ENCODE results near the gene LY6G5C.

LY6G5C gene

DNA sequence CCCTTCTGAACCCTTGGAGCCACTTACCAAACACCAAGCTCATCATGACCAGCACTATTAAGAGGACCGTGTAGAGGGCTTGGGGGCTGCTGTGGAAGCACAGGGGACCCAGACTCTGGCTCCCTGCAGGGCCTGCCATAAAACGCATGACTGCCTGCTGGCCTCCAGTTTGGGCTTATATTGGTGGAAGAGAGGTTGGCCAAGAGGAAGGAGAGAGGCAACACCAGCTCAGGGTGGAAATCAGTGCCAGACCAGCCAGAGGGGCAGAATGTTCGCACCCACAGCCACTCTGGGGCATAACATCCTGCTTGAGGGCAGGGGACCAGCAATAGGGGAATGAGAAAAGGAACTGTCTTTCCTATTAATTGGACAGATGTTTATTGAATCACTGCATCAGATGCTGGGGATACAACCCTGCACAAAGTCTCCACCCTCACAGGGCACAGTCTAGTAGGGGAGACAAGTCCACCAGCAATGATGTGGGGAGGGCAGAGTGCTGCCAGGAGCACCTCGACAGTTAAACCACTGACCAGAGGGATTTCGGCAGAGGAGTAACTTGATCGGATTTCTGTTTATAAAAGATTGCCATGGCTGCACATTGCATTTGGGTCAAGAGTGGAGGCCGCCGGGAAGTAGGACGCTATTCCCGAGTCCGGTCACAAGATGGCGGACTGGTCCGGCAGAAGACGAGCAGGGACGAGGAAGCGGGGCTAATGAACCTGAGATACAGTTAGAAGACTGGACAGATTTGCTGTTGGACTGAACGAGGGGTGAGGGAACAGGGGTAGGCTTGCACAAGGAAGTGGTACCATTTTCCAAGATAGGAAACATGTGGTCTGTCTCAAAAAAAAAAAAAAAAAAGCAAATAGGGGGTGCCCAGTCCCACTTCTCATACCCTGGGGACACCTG lies at the start of gene LY6G5C:
LY6G5C (minus strand) TSS at position 842 of the 909 bp plus-strand sequence; CDS start at position 148, 694 bp downstream.
- peak; percentile 25 for DNase-seq

GRCh38 chr6:31729979-31730630 lies 49.2 kb upstream of the LY6G5C start:
- peak; percentile 38 for DNase-seq

DNA sequence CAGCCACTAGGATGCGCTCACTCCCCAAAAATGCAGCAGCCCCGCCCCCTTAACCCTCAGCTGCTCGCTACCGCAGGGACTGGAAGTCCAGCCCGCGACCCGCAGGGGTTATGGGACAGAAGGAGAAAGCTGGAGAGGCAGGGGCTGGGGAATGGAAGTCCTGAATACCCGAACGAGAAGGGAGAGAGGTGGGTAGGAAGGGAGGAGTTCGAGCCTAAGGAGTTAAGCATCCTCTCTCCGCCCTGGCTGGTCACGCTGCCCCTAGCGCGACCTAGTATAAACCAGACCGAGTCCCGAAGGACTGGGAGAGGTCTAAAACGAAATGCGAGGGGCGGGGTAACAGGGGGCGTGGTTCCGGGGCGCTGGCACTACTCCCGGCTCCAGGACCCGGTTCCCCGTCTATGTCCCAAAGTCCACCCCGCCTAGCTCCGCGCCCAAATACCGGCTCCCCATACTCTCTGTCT lies 48.7 kb upstream of the LY6G5C start:
- peak; percentile 50 for DNase-seq

DNA sequence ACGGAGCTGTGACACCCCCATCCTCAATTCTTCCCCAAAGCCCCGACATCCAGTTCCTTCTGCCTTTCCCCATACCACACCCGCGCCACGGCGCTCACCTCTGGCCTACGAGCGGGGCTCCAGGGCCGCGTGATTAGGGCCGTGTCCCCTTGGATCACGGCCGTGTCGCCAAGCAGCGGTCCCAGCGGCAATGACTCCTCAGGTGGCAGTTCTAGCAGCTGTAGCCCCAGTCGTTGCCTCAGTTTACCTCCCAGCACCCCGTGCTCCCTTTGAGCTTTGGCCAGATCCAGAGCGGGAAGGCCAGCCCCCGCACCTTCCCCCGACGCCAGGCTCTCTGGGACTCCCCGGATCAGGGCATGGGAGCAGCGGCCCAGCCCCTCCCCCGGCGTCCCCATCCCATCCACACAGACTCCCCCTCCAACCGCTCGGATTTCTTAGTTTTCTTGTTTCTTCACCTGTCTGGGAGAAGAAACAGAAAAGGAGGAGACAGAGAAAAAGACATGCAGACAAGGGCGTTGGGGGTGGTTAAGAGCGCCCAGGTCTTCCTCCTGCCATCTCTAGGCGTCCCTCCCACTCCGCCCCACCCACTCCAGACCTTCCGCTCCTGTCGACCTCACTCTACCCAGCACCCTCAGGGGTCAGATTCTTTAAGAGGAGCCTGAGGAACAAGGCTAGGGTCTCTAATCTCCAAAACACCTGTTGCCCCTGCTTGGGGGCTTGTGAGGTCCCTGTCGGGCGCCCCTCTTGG lies 48.1 kb upstream of the LY6G5C start, which contains the start of gene DDAH2:
DDAH2 (minus strand) TSS at position 533 of the 748 bp plus-strand sequence; CDS start at position 395, 138 bp downstream.
- DNase-seq: no peak

GRCh38 chr6:31727717-31728671 lies 47.1 kb upstream of the LY6G5C start:
- no peak for DNase-seq

- no peak for DNase-seq
Measured at GRCh38 chr6:31727034-31727716, 46.3 kb upstream of the LY6G5C start.

DNA sequence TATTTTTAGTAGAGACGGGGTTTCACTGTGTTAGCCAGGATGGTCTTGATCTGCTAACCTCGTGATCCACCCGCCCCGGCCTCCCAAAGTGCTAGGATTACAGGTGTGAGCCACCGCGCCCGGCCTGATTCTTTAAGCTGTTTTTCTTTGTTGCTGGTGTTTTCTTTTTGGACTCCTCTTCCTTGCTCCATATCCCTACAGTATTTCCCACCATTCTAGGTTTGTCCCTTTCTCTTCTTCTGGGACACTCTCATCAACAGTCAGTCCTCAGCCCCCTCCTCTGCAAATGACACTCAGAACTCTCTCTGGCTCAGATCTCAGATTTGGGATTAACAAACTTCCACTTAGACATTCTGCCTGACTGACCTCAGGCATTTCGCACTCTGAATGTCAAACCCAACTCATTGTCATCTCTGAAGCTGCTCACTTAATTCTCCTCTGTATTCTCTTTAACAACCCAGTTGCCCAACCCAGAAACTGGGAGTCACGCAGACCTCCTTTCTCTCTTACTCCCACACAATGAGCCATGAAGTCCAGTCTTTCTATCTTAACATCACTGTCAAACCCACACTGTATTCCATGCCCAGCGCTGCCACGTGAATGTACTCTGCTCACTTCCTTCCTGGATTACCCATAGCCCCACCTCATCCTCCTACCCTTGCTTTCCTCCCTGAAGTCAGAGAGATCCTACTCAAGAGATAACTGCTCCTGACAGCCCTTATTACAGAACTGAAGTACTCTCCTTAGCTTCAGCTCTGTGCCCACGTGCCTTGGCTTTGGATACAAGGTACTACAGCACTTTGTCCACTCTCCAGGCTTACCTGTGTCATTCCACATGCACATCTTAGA lies 44.9 kb upstream of the LY6G5C start:
- no peak for DNase-seq

GRCh38 chr6:31723980-31724691 lies 43.3 kb upstream of the LY6G5C start:
- no peak for DNase-seq

GRCh38 chr6:31723245-31723979 lies 42.5 kb upstream of the LY6G5C start, which contains the start of gene MPIG6B:
Gene MPIG6B (plus strand): TSS chr6:31723373. CDS start chr6:31723384, 11 bp downstream.
- no peak for DNase-seq

DNA sequence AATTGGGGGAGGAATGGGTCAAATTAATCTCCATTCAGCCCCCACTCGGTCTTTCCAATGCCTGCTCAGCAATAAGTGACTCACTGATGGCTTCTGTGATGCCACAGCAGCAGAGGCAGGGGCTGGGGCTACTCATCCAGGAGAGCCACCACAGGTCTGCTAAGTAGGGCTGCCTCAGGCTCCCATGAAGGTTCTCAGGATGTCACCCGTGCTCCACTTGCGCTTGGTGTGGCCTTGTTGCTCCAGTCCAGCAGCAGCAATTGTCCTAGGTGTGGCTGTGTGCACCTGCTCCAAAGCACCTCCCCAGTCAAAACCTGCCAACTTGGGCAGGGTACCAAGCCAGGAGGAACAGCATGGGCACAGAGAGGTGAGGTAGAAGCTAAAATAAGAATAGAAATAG lies 41.3 kb upstream of the LY6G5C start:
- DNase-seq: no peak

- no peak for DNase-seq
Measured at GRCh38 chr6:31721351-31722020, 40.6 kb upstream of the LY6G5C start, which contains the start of gene LY6G6C. Gene LY6G6C (minus strand): TSS chr6:31721746. CDS start chr6:31721679, 67 bp downstream.

GRCh38 chr6:31720196-31720770 lies 39.4 kb upstream of the LY6G5C start:
- DNase-seq: no peak

DNA sequence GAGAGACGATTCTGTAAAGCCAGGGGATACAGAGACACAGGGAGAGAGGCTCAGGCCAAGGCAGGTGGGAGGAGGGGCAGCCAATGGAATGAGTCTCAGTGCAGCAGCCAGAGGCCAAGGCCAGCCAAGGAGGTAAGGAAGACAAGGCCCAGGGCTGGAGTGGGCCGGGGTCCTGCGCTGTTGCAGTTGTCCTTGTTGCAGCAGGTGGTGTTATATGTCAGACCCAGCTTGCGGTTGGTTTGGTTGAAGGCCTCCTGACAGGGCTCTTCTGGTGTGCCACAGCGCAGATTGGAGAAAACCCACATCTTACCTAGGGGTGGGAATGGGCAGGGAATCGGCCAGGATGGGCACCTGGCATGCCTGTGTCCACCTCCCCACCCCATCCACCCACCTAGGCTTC lies 38.1 kb upstream of the LY6G5C start:
- DNase-seq: no peak

GRCh38 chr6:31718265-31718664 lies 37.4 kb upstream of the LY6G5C start:
- no peak for DNase-seq

GRCh38 chr6:31717499-31718222 lies 36.8 kb upstream of the LY6G5C start:
- DNase-seq: no peak

DNA sequence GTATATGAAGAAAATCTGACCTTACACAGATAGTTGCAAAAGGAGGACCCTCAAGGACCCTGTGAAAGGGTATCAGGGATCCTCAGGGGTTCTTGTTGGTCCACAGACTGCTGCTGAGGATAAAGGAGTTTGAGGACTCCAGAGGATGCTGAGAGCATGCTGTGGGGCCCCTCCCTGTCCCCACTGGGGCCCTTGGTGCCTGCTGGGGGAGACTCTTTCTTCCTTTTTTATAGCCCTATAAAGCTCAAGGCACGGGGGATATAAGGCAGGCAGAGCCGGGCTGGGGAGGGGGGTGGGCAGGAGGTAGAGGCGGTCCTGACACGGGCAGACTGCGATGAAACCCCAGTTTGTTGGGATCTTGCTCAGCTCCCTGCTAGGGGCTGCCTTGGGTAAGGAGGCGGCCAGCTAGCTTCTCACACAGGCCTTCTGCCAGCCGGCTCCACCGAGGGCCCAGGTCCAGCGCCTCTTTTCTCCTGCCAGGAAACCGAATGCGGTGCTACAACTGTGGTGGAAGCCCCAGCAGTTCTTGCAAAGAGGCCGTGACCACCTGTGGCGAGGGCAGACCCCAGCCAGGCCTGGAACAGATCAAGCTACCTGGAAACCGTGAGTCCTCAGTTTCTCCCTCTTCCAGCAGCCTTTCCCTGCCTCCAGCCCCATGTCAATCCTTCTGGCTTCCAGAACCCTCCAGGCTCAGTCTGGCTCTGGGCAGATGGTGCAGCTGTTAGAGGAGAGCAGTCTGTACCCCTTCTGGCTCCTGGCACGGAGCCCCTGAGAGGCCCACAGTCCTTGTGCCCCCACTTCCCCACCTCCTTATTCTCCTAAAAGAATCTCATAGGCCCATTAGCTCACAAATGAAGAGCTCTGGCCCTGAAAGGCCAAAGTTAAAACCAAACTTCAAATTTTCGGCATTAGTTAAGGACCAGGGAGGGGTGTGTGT lies 34.4 kb upstream of the LY6G5C start, which contains the start of gene LY6G6D:
LY6G6D (plus strand) TSS at position 327 of the 937 bp plus-strand sequence; CDS start at position 335, 8 bp downstream.
- DNase-seq: no peak
